Left ventricle myocardium inferior (tissue), 1 donor: ENCODE data around the gene ALDH1L1. TPM values are rescaled to one million over a fixed set of nuclear protein-coding genes. Genes with fewer than 3 reads are reported as not detected.

Source experiments
- DNase-seq: peaks from one replicate; pipeline ENCODE4 v3.0.0-alpha.2; 2020
- H3K27ac ChIP-seq: fragments of 200-600 bp; replicated peaks from 2 replicates; pipeline ENCODE4 v1.8.0; 2021
- H3K27me3 ChIP-seq: fragments of 200-600 bp; 2 replicates; pipeline ENCODE4 v1.8.0; 2021; ENCODE audit warnings: low read depth
- H3K36me3 ChIP-seq: fragments of 200-600 bp; 2 replicates; pipeline ENCODE4 v1.8.0; 2021
- H3K4me1 ChIP-seq: fragments of 200-600 bp; 2 replicates; pipeline ENCODE4 v1.8.0; 2021
- H3K4me3 ChIP-seq: fragments of 200-600 bp; 2 replicates; pipeline ENCODE4 v1.8.0; 2021; ENCODE audit warnings: mild to moderate bottlenecking, moderate library complexity
- H3K9me3 ChIP-seq: fragments of 200-600 bp; replicated peaks from 2 replicates; pipeline ENCODE4 v1.8.0; 2021
- CTCF ChIP-seq: fragments of 200-600 bp; IDR thresholded peaks from 2 replicates; pipeline ENCODE4 v1.8.0; 2021; ENCODE audit warnings: antibody characterized with exemption, mild to moderate bottlenecking, borderline replicate concordance
- intact Hi-C: fragments of 100-400 bp; cut with micrococcal nuclease; formaldehyde crosslinking; loops from one replicate; pipeline ENCODE4 v1.11.0; 2022
- total RNA-seq: library from RNA; stranded (reverse); fragmentation: NEBNext Ultra II Directional; extraction: Animal tissue kit (Norgen Biotek cat#: 25700); gene quantifications from one replicate; pipeline ENCODE4 v1.2.1, GENCODE V29; 2021
- donor health status: DM: no; HTN: yes; CAD: no; lungs with severe emphysema.

Gene ALDH1L1
- total RNA-seq, 1 donor from 2014 or later = 24.3 TPM

GRCh38 chr3:126160243-126161210 is 19.9 kb downstream of the ALDH1L1 start:
- no peak for TF ChIP-seq CTCF
- H3K4me1 ChIP-seq = peaks cover 6% of the 10 kb centered on the region
- no peaks in the 10 kb centered on the region for H3K27me3 ChIP-seq
- no peak overlapping the region for H3K27ac ChIP-seq
- no peak overlapping the region for H3K4me3 ChIP-seq
- intact Hi-C loops = no loop called here
- no peaks in the 10 kb centered on the region for H3K9me3 ChIP-seq
- no peak for DNase-seq
- no peaks in the 10 kb centered on the region for H3K36me3 ChIP-seq

GRCh38 chr3:126159476-126159875 is 20.9 kb downstream of the ALDH1L1 start:
- DNase-seq = no peak
- no peak for TF ChIP-seq CTCF
- Histone ChIP-seq H3K36me3 (no peaks in the 10 kb centered on the region), H3K9me3 (no peaks in the 10 kb centered on the region), H3K4me1 (peaks cover 6% of the 10 kb centered on the region), H3K4me3 (no peak overlapping the region), H3K27ac (no peak overlapping the region), H3K27me3 (no peaks in the 10 kb centered on the region)
- intact Hi-C loops = no loop called here

GRCh38 chr3:126158912-126159454 is 21.4 kb downstream of the ALDH1L1 start:
- peaks cover 6% of the 10 kb centered on the region for H3K4me1 ChIP-seq
- DNase-seq = no peak
- no peaks in the 10 kb centered on the region for H3K27me3 ChIP-seq
- no peaks in the 10 kb centered on the region for H3K9me3 ChIP-seq
- no peak overlapping the region for H3K27ac ChIP-seq
- intact Hi-C loops = no loop called here
- no peaks in the 10 kb centered on the region for H3K36me3 ChIP-seq
- TF ChIP-seq CTCF = no peak
- H3K4me3 ChIP-seq = no peak overlapping the region

- no peak for TF ChIP-seq CTCF
- no peaks in the 10 kb centered on the region for H3K27me3 ChIP-seq
- H3K9me3 ChIP-seq = no peaks in the 10 kb centered on the region
- intact Hi-C loops = no loop called here
- no peak overlapping the region for H3K27ac ChIP-seq
- DNase-seq = no peak
- H3K4me1 ChIP-seq = peaks cover 6% of the 10 kb centered on the region
- no peak overlapping the region for H3K4me3 ChIP-seq
- peaks cover under 1% of the 10 kb centered on the region for H3K36me3 ChIP-seq
These were observed 22.1 kb downstream of the ALDH1L1 start for GRCh38 chr3:126158016-126158911.

- Histone ChIP-seq H3K4me3 (no peak overlapping the region), H3K4me1 (peaks cover 6% of the 10 kb centered on the region), H3K36me3 (peaks cover 5% of the 10 kb centered on the region), H3K27ac (no peak overlapping the region), H3K9me3 (no peaks in the 10 kb centered on the region), H3K27me3 (no peaks in the 10 kb centered on the region)
- no peak for DNase-seq
- intact Hi-C loops = no loop called here
- TF ChIP-seq CTCF = no peak
These were observed 23.2 kb downstream of the ALDH1L1 start for GRCh38 chr3:126157083-126157768.
